ENCODE measurements around the gene PSMB11. TPM values are rescaled to one million over a fixed set of nuclear protein-coding genes. Genes with fewer than 3 reads are reported as not detected.

Gene PSMB11
- total RNA-seq, 1 donor from 2014 or later = not detected

DNA sequence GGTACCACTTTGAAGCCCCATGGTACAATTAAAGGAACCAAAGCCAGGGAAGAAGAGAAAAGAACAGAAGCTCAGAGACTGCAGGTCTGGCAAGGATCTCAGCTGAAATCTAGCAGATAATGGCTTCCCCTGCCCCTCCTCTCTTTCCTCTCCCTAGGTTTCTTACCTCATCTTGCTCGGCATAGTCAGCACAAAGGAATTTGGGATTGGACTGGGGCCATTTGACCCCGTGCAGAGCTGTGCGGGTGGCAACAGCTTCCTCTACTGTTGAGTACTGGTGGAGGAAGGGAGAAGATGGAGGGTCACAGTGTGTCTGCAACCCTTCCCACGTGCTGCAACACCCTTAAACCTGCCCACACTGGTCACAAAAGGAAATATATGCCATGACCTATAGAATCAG, 20.0 kb downstream of the PSMB11 start:
- peaks cover 9% of the 10 kb centered on the region for H3K4me1 ChIP-seq
- H3K4me3 ChIP-seq = no peak overlapping the region
- DNase-seq (no peak), ATAC-seq (peak; percentile 46)
- H3K9me3 ChIP-seq = no peaks in the 10 kb centered on the region
- H3K36me3 ChIP-seq = peaks cover 86% of the 10 kb centered on the region
- peak overlapping the region; percentile 14 for H3K27ac ChIP-seq
- H3K27me3 ChIP-seq = no peaks in the 10 kb centered on the region
- TF ChIP-seq, protein P1, sequence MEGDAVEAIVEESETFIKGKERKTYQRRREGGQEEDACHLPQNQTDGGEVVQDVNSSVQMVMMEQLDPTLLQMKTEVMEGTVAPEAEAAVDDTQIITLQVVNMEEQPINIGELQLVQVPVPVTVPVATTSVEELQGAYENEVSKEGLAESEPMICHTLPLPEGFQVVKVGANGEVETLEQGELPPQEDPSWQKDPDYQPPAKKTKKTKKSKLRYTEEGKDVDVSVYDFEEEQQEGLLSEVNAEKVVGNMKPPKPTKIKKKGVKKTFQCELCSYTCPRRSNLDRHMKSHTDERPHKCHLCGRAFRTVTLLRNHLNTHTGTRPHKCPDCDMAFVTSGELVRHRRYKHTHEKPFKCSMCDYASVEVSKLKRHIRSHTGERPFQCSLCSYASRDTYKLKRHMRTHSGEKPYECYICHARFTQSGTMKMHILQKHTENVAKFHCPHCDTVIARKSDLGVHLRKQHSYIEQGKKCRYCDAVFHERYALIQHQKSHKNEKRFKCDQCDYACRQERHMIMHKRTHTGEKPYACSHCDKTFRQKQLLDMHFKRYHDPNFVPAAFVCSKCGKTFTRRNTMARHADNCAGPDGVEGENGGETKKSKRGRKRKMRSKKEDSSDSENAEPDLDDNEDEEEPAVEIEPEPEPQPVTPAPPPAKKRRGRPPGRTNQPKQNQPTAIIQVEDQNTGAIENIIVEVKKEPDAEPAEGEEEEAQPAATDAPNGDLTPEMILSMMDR (IDR thresholded peaks at IDR 0.05) = no peak
- intact Hi-C loops (cut with DNase I) = no loop called here

DNA sequence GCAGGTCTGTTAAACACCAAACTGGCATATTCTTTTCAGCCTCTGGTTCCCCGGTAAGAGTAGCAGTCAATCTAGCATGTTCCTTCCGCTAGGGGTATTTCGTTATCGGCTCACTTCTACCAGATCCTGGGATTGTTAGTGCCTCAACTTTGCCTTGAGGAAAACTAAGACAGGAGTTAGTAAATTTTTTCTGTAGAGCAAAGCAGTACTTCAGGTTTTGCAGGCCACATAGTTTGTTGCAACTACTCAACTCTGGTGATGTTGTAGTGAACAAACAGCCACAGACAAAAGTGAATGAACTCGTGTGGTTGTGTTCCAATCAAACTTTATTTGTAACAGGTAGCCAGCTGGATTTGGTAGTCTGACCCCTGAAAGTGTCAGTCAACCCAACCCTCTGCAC, 21.6 kb downstream of the PSMB11 start:
- Histone ChIP-seq H3K4me1 (peaks cover 11% of the 10 kb centered on the region), H3K36me3 (peaks cover 100% of the 10 kb centered on the region), H3K9me3 (no peaks in the 10 kb centered on the region), H3K27me3 (no peaks in the 10 kb centered on the region), H3K27ac (no peak overlapping the region), H3K4me3 (no peak overlapping the region)
- intact Hi-C loops (cut with DNase I) = no loop called here
- DNase-seq (no peak), ATAC-seq (no peak)
- TF ChIP-seq, protein P1 (IDR thresholded peaks at IDR 0.05) = no peak

DNA sequence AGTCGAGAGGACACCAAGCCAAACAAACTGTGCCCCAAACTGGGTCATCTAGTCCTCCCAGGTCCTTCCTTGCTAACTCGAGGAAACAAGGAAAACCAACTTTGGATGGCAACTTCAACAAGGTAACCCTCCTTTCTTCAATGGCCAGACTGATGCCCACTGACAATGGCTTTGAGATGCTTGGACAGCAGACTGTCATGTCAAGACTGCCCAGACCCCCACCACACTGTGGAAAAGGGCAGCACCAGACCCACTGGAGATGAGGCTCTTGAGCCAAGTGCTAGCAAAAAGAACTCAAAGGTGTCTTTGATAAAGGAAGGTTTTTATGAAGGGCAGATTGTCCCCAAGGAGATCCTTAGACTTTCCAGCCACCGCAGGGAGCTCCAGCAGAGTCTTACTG, 24.4 kb downstream of the PSMB11 start:
- no peak overlapping the region for H3K4me3 ChIP-seq
- no peak overlapping the region for H3K27ac ChIP-seq
- intact Hi-C loops (cut with DNase I) = no loop called here
- TF ChIP-seq, protein P1 (IDR thresholded peaks at IDR 0.05) = no peak
- H3K9me3 ChIP-seq = no peaks in the 10 kb centered on the region
- peaks cover 27% of the 10 kb centered on the region for H3K4me1 ChIP-seq
- DNase-seq (no peak), ATAC-seq (no peak)
- no peaks in the 10 kb centered on the region for H3K27me3 ChIP-seq
- H3K36me3 ChIP-seq = peaks cover 80% of the 10 kb centered on the region

DNA sequence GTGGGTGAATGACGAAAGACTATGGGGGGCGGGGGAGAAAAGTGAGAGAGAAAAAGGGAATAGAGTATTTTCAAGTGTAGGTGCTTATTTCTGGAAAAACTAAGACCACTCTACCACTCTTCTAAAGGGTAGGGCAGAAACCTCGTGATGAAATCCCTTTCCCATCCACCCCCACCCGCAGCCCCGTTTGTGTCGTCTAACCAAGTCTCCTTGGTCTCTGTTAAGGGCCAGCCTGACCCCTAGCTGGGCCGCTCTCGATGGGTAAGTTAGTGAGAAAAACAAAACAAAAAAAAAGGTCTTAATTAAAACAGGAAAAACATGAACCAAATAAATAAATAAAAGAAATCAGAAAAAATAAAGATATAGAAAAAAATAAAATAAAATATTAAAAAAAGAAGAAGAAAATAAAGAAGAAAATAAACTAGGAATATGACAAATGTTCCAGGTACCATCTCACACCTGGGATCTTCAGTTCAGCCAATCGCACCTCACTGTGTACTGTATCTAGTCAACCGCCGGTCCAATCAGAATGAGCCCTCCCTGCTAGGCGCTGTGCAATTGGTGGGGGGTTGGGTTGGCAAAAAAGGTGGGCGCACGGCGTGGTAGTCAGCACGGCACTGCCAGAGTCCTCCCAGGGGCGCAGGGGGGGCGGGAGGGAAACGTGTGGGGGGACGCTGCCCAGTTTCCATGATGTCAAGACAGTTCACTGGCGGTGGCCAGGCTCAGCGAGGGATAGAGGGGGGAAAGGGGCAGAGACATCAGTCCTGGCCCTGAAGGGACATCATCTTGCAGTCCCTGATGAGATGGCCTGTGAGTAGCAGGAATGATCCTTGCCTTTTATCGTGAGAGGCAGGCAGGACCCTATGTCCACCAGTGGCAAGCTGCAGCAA, 25.1 kb downstream of the PSMB11 start:
- Histone ChIP-seq H3K4me1 (peaks cover 32% of the 10 kb centered on the region), H3K27me3 (no peaks in the 10 kb centered on the region), H3K27ac (no peak overlapping the region), H3K36me3 (peaks cover 73% of the 10 kb centered on the region), H3K9me3 (no peaks in the 10 kb centered on the region), H3K4me3 (no peak overlapping the region)
- TF ChIP-seq, protein P1 (IDR thresholded peaks at IDR 0.05) = no peak
- intact Hi-C loops (cut with DNase I) = no loop called here
- ATAC-seq = no peak
- DNase-seq = no peak

DNA sequence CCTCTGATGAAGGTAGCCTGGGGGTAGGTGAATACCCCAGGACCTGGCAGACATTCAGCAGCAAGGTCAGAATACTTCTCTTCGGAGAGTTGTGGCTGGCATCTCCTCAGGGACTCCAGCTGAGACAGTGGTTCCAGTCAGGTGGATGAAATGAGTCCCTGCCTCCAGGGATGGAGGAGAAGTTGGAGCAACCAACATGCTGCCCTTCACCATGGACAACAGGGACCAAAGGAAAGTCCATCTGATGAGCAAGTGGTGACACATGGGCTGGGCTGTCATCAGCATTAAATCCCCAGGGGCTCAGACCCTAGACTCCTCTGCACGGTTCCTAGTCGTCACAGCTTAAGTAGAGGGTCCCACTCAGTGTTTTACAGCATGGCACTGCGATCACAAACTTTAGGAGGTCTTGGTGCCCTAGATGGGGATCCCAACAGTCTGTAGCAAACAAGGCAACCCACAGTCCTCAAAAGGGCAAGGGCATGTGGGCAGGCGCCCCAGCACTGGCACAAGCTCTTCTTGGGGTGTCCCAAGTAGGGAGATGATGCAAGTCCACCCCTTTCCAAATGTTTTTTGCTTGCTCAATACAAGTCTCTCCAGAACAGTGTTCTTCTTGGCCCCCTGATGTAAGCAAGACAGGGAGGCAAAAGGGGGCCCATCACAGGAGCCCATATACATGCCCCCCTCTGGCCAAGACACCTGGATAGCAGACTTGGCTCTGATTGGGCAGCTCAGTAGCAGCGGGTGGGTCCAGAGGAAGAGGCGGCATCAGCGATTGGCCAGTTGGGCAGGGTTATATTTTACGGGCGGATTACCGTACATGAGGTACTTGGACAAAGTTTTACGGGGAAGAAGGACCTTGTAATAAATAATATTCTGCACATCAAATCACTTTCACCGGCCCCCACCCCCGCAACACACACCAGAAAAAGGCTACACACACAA, 26.1 kb downstream of the PSMB11 start:
- Histone ChIP-seq H3K27ac (no peak overlapping the region), H3K4me3 (no peak overlapping the region)
- DNase-seq = no peak

More for the DNA sequence above, 26.1 kb downstream of the PSMB11 start:
- H3K4me1 ChIP-seq = peaks cover 33% of the 10 kb centered on the region
- ATAC-seq = no peak
- H3K27me3 ChIP-seq = no peaks in the 10 kb centered on the region
- no peaks in the 10 kb centered on the region for H3K9me3 ChIP-seq
- TF ChIP-seq, protein P1 (IDR thresholded peaks at IDR 0.05) = no peak
- intact Hi-C loops (cut with DNase I) = no loop called here
- peaks cover 72% of the 10 kb centered on the region for H3K36me3 ChIP-seq
